Right lobe of liver (tissue), 4 donors: ENCODE measurements around the gene THEMIS.

ENCODE experiments used
- CTCF ChIP-seq, 4 donors: fragments of 200-600 bp in 3 of 4; fragments of 450-650 bp in 1 of 4; IDR thresholded peaks; one replicate each; pipeline versions ENCODE4 v1.5.1 to v1.8.0; 2016 to 2022; ENCODE audit warnings: antibody characterized with exemption in 4 of 4, mild to moderate bottlenecking in 2 of 4
- POLR2A ChIP-seq: fragments of 450-650 bp; IDR thresholded peaks from one replicate; pipeline ENCODE4 v1.6.1; 2017; ENCODE audit warnings: antibody characterized with exemption, mild to moderate bottlenecking
- donor health status: DM: no; HTN: no; CAD: no.
- donor health status: DM: no; HTN: no; CAD: no.
- donor health status: DM: no; HTN: yes; CAD: no.

GRCh38 chr6:127761084-127761483, 139.8 kb downstream of the THEMIS start:
- TF ChIP-seq CTCF (IDR thresholded peaks at IDR 0.05) (no peak), POLR2A (no peak)
